ENCODE data around the gene KIF3B.

DNA sequence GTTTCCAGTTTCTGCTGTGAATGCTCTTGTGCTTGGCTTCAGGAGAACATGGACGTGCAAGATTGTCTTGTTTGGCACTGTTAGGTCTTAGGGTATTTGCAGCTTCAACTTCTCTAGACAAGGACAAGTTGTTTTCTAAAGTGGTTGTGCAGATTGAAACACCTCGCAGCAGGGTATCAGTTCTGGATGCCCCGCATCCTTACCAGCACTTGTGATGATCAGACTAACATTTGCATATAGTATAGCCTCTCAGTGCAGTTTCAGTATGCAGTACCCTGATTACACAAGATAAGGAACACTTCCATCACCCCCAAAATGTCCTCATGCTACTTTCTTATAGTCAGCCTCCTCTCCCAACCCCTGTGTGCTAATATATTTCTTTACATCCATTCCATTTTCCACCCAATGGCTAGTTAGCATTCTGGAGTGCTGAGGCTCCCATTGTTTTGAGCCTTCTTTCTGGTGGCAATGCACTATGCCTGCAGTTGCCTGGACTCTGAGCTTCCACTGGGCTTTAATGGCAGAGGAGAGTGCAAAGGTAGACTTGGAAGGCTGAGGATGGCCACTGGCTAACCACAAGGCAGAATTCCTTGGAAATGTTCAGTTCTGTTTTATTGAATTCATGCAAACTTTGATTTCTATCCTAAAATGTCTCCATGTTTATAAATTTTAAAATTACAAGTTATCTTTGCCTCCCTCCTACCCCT lies 35.4 kb downstream of the KIF3B start:
- TF ChIP-seq HDGF (IDR thresholded peaks at IDR 0.05; ENCODE audit: borderline replicate concordance), result no peak
- TF ChIP-seq LEF1 (IDR thresholded peaks at IDR 0.05; ENCODE audit: borderline replicate concordance), result no peak

All from HEK293T (cell line).